ENCODE results near the gene EGF.

The EGF gene

DNA sequence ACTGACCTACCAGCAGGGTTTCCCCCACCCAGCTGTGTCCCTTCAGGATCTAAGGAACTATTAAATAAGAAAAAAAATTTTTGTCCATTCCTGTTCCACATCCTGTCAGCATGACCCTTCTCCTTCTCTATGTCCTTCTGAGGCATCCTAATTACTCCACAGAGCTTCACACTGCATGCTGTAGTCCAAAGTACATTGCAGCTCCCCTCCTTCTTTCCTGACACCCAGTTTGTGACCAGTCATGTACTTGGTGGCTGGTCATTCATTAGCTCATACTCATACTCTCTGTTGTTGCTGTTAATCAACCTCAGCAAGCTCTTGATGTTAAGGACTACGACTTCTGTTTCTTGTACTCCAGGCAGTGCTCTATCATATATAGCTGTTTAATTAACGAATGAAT lies 2.4 kb upstream of the EGF start:
- TF ChIP-seq TCF4 (CRISPR knock-in tag; IDR thresholded peaks at IDR 0.05; ENCODE audit: borderline replicate concordance) = no peak
- no peak for TF ChIP-seq OSR1 (CRISPR knock-in tag; IDR thresholded peaks at IDR 0.05)
- TF ChIP-seq, protein P1, sequence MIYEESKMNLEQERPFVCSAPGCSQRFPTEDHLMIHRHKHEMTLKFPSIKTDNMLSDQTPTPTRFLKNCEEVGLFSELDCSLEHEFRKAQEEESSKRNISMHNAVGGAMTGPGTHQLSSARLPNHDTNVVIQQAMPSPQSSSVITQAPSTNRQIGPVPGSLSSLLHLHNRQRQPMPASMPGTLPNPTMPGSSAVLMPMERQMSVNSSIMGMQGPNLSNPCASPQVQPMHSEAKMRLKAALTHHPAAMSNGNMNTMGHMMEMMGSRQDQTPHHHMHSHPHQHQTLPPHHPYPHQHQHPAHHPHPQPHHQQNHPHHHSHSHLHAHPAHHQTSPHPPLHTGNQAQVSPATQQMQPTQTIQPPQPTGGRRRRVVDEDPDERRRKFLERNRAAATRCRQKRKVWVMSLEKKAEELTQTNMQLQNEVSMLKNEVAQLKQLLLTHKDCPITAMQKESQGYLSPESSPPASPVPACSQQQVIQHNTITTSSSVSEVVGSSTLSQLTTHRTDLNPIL (CRISPR knock-in tag; IDR thresholded peaks at IDR 0.05; ENCODE audit: low read depth) = no peak
- TF ChIP-seq ZFP3 (CRISPR knock-in tag; IDR thresholded peaks at IDR 0.05) = no peak
- no peak for TF ChIP-seq ZNF8 (CRISPR knock-in tag; IDR thresholded peaks at IDR 0.05)
- TF ChIP-seq, protein P2, sequence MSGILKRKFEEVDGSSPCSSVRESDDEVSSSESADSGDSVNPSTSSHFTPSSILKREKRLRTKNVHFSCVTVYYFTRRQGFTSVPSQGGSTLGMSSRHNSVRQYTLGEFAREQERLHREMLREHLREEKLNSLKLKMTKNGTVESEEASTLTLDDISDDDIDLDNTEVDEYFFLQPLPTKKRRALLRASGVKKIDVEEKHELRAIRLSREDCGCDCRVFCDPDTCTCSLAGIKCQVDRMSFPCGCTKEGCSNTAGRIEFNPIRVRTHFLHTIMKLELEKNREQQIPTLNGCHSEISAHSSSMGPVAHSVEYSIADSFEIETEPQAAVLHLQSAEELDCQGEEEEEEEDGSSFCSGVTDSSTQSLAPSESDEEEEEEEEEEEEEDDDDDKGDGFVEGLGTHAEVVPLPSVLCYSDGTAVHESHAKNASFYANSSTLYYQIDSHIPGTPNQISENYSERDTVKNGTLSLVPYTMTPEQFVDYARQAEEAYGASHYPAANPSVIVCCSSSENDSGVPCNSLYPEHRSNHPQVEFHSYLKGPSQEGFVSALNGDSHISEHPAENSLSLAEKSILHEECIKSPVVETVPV (CRISPR knock-in tag; IDR thresholded peaks at IDR 0.05) = no peak
- no peak for TF ChIP-seq GLIS3 (CRISPR knock-in tag; IDR thresholded peaks at IDR 0.05)
- no peak for TF ChIP-seq ZFP30 (CRISPR knock-in tag; IDR thresholded peaks at IDR 0.05)
- TF ChIP-seq, protein P3, sequence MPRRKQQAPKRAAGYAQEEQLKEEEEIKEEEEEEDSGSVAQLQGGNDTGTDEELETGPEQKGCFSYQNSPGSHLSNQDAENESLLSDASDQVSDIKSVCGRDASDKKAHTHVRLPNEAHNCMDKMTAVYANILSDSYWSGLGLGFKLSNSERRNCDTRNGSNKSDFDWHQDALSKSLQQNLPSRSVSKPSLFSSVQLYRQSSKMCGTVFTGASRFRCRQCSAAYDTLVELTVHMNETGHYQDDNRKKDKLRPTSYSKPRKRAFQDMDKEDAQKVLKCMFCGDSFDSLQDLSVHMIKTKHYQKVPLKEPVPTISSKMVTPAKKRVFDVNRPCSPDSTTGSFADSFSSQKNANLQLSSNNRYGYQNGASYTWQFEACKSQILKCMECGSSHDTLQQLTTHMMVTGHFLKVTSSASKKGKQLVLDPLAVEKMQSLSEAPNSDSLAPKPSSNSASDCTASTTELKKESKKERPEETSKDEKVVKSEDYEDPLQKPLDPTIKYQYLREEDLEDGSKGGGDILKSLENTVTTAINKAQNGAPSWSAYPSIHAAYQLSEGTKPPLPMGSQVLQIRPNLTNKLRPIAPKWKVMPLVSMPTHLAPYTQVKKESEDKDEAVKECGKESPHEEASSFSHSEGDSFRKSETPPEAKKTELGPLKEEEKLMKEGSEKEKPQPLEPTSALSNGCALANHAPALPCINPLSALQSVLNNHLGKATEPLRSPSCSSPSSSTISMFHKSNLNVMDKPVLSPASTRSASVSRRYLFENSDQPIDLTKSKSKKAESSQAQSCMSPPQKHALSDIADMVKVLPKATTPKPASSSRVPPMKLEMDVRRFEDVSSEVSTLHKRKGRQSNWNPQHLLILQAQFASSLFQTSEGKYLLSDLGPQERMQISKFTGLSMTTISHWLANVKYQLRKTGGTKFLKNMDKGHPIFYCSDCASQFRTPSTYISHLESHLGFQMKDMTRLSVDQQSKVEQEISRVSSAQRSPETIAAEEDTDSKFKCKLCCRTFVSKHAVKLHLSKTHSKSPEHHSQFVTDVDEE (CRISPR knock-in tag; IDR thresholded peaks at IDR 0.05) = no peak
- no peak for TF ChIP-seq PATZ1 (CRISPR knock-in tag; IDR thresholded peaks at IDR 0.05; ENCODE audit: borderline replicate concordance)
- TF ChIP-seq ZNF70 (CRISPR knock-in tag; IDR thresholded peaks at IDR 0.05) = no peak
- TF ChIP-seq POU6F1 (CRISPR knock-in tag; IDR thresholded peaks at IDR 0.05; ENCODE audit: borderline replicate concordance, low read depth) = no peak
- no peak for TF ChIP-seq SNAI2 (CRISPR knock-in tag; IDR thresholded peaks at IDR 0.05)
- TF ChIP-seq ISL1 (CRISPR knock-in tag; IDR thresholded peaks at IDR 0.05) = no peak
- no peak for TF ChIP-seq TOX (CRISPR knock-in tag; IDR thresholded peaks at IDR 0.05; ENCODE audit: borderline replicate concordance)
- no peak for TF ChIP-seq RARB (CRISPR knock-in tag; IDR thresholded peaks at IDR 0.05)
- no peak for TF ChIP-seq ARNTL (CRISPR knock-in tag; IDR thresholded peaks at IDR 0.05; ENCODE audit: borderline replicate concordance, low read depth)
- no peak for ATAC-seq

DNA sequence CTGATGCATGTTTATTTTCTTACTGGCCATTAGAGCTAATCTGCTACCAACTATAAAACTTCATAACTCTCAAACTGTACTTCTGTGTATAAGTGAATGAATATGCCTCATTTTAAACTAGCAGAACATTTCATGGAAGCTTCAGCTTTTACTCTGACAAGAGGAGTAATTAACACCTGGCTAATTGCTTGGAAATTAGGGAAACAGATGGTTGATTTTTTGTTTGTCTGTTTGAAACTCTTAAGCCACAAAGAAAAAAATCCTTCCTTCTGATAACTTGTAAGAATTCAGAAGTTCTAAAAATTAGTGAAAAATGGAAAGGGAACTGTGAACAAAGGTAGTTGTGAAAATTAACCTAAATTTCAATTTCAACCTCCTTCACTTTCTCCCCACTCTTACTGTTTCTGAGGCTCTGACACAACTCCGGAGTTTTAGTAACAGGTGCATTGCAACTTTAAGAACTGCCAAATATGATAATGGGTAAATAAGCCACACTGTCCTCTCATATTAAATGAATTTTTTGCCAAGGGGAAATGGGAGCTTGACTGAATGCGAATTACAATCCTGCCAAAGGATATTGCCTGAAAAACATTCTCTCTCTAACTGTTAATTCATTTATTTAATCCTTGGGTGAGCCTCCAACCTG lies 1.0 kb downstream of the EGF start:
- no peak for TF ChIP-seq ESRRG (CRISPR knock-in tag; IDR thresholded peaks at IDR 0.05)
- no peak for TF ChIP-seq ZNF70 (CRISPR knock-in tag; IDR thresholded peaks at IDR 0.05)
- no peak for TF ChIP-seq ZNF565 (CRISPR knock-in tag; conservative IDR thresholded peaks at IDR 0.05; ENCODE audit: low read depth)
- no peak for TF ChIP-seq TCF4 (CRISPR knock-in tag; IDR thresholded peaks at IDR 0.05; ENCODE audit: borderline replicate concordance)
- no peak for TF ChIP-seq ZC3H10 (CRISPR knock-in tag; IDR thresholded peaks at IDR 0.05)
- no peak for TF ChIP-seq TOX (CRISPR knock-in tag; IDR thresholded peaks at IDR 0.05; ENCODE audit: borderline replicate concordance)
- TF ChIP-seq, protein P2 (CRISPR knock-in tag; IDR thresholded peaks at IDR 0.05) = no peak
- TF ChIP-seq CSDC2 (CRISPR knock-in tag; IDR thresholded peaks at IDR 0.05) = no peak
- ATAC-seq = no peak

Measured in SK-N-SH treated with all-trans-retinoic acid at 6 μM for 48 hours (cell line).